H1 (cell line): ENCODE results near the gene EPN3. TPM values are rescaled to one million over a fixed set of nuclear protein-coding genes. Genes with fewer than 3 reads are reported as not detected.
A peak's percentile ranks its signal among the peaks of the same experiment; 100 is the strongest.

ENCODE experiments used
- ATF2 ChIP-seq: IDR thresholded peaks from 2 replicates; pipeline ENCODE4 v1.6.1; 2012; ENCODE audit warnings: low read length, inconsistent platforms
- CTBP2 ChIP-seq: IDR thresholded peaks from 2 replicates; pipeline ENCODE4 v1.7.0; 2011; ENCODE audit warnings: borderline replicate concordance, mild to moderate bottlenecking, moderate library complexity, mixed read lengths, low read length; ENCODE audit not compliant: insufficient read depth, insufficient read length
- E2F6 ChIP-seq: IDR thresholded peaks from 2 replicates; pipeline ENCODE4 v1.6.1; 2012; ENCODE audit warnings: inconsistent platforms
- EGR1 ChIP-seq: IDR thresholded peaks from 2 replicates; pipeline ENCODE4 v1.6.1; 2011; ENCODE audit warnings: low read depth, low read length, borderline replicate concordance
- KDM4A ChIP-seq: IDR thresholded peaks from one replicate; pipeline ENCODE4 v1.7.1; 2012; ENCODE audit warnings: low read depth, mild to moderate bottlenecking, moderate library complexity, low read length, inconsistent platforms; ENCODE audit not compliant: severe bottlenecking
- NANOG ChIP-seq: IDR thresholded peaks from 2 replicates; pipeline ENCODE4 v1.6.1; 2011; ENCODE audit warnings: low read length, low read depth, mild to moderate bottlenecking, inconsistent platforms; ENCODE audit not compliant: insufficient read depth, poor library complexity, severe bottlenecking
- PHF8 ChIP-seq: fragments of 200-600 bp; sonication (generic); conservative IDR thresholded peaks from 2 replicates; pipeline ENCODE4 v1.7.1; 2012; ENCODE audit warnings: low read depth, mild to moderate bottlenecking, inconsistent platforms, low read length, moderate library complexity
- POLR2AphosphoS5 ChIP-seq: IDR thresholded peaks from 2 replicates; pipeline ENCODE4 v1.6.1; 2011; ENCODE audit warnings: low read depth, low read length
- RBBP5 ChIP-seq: IDR thresholded peaks from 2 replicates; pipeline ENCODE4 v1.7.1; 2012; ENCODE audit warnings: low read depth, mild to moderate bottlenecking, inconsistent platforms, low read length, moderate library complexity, borderline replicate concordance
- RXRA ChIP-seq: IDR thresholded peaks from 2 replicates; pipeline ENCODE4 v1.6.1; 2011; ENCODE audit warnings: low read depth, mild to moderate bottlenecking, low read length, moderate library complexity; ENCODE audit not compliant: insufficient read depth
- SIN3A ChIP-seq, 2 experiments: IDR thresholded peaks in 1 of 2; conservative IDR thresholded peaks in 1 of 2; 2 replicates each; pipeline ENCODE4 v1.6.1; 2011 to 2012; ENCODE audit warnings: low read length in 2 of 2, improper control_type of control experiment in 1 of 2, low read depth in 1 of 2, mild to moderate bottlenecking in 1 of 2
- SP2 ChIP-seq: IDR thresholded peaks from 2 replicates; pipeline ENCODE4 v1.6.1; 2012; ENCODE audit warnings: mild to moderate bottlenecking, low read length, inconsistent platforms
- SRF ChIP-seq: IDR thresholded peaks from 2 replicates; pipeline ENCODE4 v1.6.1; 2011; ENCODE audit warnings: mild to moderate bottlenecking, low read depth, low read length, moderate library complexity
- SUZ12 ChIP-seq: fragments of 200-600 bp; sonication (generic); IDR thresholded peaks from 2 replicates; pipeline ENCODE4 v1.6.1; 2012; ENCODE audit warnings: mild to moderate bottlenecking, inconsistent platforms, low read length, moderate library complexity, mixed read lengths
- ZNF274 ChIP-seq: IDR thresholded peaks from 2 replicates; pipeline ENCODE4 v1.7.0; 2012; ENCODE audit warnings: low read length, borderline replicate concordance; ENCODE audit errors: extremely low read depth
- polyA plus RNA-seq, 7 experiments: library from polyadenylated mRNA; depleted of rRNA in 3 of 7; stranded (reverse) in 5 of 7; unstranded in 2 of 7; fragments of >200 nt in 5 of 7; fragments of 200-250 nt in 2 of 7; gene quantifications; 1 replicate in 5 of 7; 2 replicates in 1 of 7; 4 replicates in 1 of 7; pipeline versions ENCODE4 v1.2.1 to v1.2.3, GENCODE V29; 2011 to 2013; ENCODE audit warnings: missing spikeins in 2 of 7, mixed read lengths in 2 of 7
- total RNA-seq: library from RNA; stranded (reverse); fragmentation: NEBNext Ultra II Directional; extraction: Animal tissue kit (Norgen Biotek cat#: 25700); gene quantifications from 2 replicates; pipeline ENCODE4 v1.2.1, GENCODE V29; 2021
- TF ChIP-seq, protein P1 (sequence below), 3 experiments: IDR thresholded peaks; 1 replicate in 2 of 3; 2 replicates in 1 of 3; pipeline versions ENCODE4 v1.5.1 to v1.6.1; 2011; ENCODE audit warnings: low read length in 3 of 3, mild to moderate bottlenecking in 3 of 3, inconsistent platforms in 2 of 3, low read depth in 1 of 3, moderate library complexity in 1 of 3; ENCODE audit not compliant: insufficient read depth in 1 of 3; ENCODE audit errors: control extremely low read depth in 1 of 3

Gene EPN3
- total and polyA plus RNA-seq, 2 of the 8 experiments (the other 6 are each of a cell fraction or from before 2014, with no cell fraction given), result 6.7 to 7.9 TPM

- TF ChIP-seq SUZ12 (peak; percentile 22; the same call in 1 of the 2 replicates), ZNF274 (no peak), ATF2 (0 out of 2 replicates have a peak, but pooled peaks have one; percentile 33), RBBP5 (peak; percentile 63), POLR2AphosphoS5 (no peak), RXRA (no peak), SIN3A (conservative IDR thresholded peaks at IDR 0.05 in 1 of 2, IDR thresholded peaks at IDR 0.05 in 1 of 2; ENCODE audit: low read depth in 1 of 2, low read length in 2 of 2) (peak; percentile 69 to 91; a peak in 3 of 4 replicates), CTBP2 (peak; percentile 83), NANOG (no peak), KDM4A (peak; percentile 83), PHF8 (peak; percentile 7; the same call in 1 of the 2 replicates), SRF (no peak), E2F6 (peak; percentile 54), EGR1 (peak; percentile 27; the same call in 1 of the 2 replicates), SP2 (no peak)
- TF ChIP-seq, protein P1, sequence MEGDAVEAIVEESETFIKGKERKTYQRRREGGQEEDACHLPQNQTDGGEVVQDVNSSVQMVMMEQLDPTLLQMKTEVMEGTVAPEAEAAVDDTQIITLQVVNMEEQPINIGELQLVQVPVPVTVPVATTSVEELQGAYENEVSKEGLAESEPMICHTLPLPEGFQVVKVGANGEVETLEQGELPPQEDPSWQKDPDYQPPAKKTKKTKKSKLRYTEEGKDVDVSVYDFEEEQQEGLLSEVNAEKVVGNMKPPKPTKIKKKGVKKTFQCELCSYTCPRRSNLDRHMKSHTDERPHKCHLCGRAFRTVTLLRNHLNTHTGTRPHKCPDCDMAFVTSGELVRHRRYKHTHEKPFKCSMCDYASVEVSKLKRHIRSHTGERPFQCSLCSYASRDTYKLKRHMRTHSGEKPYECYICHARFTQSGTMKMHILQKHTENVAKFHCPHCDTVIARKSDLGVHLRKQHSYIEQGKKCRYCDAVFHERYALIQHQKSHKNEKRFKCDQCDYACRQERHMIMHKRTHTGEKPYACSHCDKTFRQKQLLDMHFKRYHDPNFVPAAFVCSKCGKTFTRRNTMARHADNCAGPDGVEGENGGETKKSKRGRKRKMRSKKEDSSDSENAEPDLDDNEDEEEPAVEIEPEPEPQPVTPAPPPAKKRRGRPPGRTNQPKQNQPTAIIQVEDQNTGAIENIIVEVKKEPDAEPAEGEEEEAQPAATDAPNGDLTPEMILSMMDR (IDR thresholded peaks at IDR 0.05; ENCODE audit: control extremely low read depth in 1 of 3, insufficient read depth in 1 of 3, low read depth in 1 of 3, low read length in 3 of 3), result peak in 1 of 3 experiments; percentile 2; a peak in 1 of 4 replicates
Measured at GRCh38 chr17:50532452-50533024, at the start of gene EPN3 (continued).
